Measurements from ENCODE around the gene PVRIG.
"Not testable (repeated sequence)": the region's sequence is repeated elsewhere in the genome, so short reads cannot be mapped to it uniquely, and the experiment has no call there.

Gene PVRIG

DNA sequence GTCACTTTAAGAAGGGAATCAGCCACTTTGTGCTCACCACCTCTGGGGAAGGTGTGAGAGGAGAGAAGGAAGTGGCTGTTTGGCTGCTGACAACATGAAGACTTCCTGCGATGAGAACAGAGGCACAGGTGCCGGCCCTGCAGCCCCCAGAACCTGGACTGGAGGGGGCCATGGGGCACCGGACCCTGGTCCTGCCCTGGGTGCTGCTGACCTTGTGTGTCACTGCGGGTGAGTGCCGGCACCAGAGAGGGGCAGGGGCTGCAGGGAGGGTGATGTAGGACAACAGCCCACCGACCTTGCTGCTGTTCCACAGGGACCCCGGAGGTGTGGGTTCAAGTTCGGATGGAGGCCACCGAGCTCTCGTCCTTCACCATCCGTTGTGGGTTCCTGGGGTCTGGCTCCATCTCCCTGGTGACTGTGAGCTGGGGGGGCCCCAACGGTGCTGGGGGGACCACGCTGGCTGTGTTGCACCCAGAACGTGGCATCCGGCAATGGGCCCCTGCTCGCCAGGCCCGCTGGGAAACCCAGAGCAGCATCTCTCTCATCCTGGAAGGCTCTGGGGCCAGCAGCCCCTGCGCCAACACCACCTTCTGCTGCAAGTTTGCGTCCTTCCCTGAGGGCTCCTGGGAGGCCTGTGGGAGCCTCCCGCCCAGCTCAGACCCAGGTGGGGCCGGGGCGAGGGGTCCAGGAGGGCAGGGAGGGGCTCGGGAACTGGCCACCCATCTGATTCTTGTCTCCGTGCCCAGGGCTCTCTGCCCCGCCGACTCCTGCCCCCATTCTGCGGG, at the start of gene PVRIG:
TSS of gene PVRIG (plus strand) at position 149 of the 785 bp plus-strand sequence. CDS start at position 171, 22 bp downstream.
- in situ Hi-C loops (cut with MboI; ENCODE audit: low sequenced_read_pairs) = loop anchor here (25.0 kb wide), 1 partner anchor 233 kb away; the partner anchor contains the start of gene AZGP1

DNA sequence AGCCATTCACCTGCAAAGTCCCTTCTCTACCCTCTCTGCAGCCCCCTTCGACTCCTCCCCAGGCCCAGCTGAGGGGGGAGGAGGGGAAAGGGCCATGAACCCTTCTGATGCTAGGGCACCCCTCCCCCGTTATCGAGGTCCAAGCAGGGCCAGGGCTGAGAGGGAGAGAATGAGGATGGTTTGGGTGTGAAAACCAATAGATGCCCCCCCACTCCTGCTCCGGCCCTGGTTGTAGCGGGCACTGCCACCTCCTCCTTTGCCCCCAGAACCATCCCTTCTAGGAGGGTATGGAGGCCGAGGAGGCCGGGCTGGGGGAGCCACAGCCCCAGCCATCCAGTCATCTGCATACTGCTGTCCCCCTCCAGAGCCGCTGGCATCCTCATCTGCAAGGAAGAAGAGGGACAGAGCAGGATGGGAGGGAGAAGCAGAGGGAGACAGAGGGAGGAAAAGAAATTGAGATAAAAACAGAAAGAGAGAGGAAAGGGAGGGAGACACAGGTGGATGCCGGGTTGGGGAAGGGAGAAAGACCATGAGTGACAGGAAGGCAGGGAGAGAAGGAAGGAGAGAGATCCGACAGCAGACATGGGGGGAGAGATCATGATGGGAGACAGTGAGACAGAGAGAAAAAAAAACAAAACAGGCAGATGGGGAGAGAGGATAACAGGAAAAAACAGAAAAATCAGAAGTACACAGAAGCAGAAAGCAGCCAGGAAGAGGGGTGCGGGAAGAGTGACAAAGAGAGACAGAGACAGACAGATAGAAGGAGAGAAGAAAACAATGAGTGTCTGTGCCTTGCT, 49.5 kb upstream of the PVRIG start:
- in situ Hi-C loops (cut with MboI; ENCODE audit: low sequenced_read_pairs) = no loop called here

- in situ Hi-C loops (cut with MboI; ENCODE audit: low sequenced_read_pairs) = no loop called here
These were observed 48.6 kb upstream of the PVRIG start for GRCh38 chr7:100171087-100171681.

DNA sequence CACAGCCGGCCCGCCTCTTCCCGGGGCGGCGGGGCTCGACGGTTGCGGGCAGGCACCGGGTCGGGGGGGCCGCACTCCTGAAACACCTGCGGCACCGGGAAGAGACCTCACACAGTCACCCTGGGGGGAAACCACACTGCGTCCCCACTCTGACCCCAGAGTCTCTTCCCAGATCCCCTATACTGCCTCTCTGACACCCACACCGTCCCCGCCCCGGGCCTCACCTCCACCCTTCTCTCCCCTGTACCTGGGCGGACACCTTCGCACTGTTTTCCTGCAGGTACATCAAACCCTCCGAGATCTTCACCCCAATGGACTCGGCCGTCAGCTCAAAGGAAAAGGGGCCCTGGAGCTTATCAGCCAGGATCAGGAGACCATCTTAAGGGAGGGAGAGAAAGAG, 47.9 kb upstream of the PVRIG start:
- in situ Hi-C loops (cut with MboI; ENCODE audit: low sequenced_read_pairs) = no loop called here

- in situ Hi-C loops (cut with MboI; ENCODE audit: low sequenced_read_pairs) = no loop called here
These were observed 45.8 kb upstream of the PVRIG start for GRCh38 chr7:100173806-100174495.

DNA sequence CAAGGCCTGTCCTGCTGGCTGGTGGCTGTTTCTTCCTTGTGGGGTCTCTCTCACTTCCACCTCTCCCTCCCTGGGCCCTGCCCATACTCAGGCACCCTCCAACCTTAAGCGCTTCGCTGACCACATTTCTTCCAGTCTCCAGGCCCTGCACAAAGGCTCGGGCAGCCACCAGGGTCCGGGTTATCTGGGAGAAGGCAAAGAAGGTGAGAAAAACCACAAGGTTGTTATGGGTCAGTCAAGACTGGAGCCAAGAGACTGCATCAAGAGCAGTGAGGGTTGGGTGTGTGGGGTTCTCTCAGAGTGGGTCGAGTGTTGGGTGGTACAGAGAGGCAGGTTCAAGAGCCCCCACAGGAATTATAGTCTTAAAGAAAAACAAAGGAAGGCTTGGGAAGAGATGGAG, 45.2 kb upstream of the PVRIG start:
- in situ Hi-C loops (cut with MboI; ENCODE audit: low sequenced_read_pairs) = no loop called here

DNA sequence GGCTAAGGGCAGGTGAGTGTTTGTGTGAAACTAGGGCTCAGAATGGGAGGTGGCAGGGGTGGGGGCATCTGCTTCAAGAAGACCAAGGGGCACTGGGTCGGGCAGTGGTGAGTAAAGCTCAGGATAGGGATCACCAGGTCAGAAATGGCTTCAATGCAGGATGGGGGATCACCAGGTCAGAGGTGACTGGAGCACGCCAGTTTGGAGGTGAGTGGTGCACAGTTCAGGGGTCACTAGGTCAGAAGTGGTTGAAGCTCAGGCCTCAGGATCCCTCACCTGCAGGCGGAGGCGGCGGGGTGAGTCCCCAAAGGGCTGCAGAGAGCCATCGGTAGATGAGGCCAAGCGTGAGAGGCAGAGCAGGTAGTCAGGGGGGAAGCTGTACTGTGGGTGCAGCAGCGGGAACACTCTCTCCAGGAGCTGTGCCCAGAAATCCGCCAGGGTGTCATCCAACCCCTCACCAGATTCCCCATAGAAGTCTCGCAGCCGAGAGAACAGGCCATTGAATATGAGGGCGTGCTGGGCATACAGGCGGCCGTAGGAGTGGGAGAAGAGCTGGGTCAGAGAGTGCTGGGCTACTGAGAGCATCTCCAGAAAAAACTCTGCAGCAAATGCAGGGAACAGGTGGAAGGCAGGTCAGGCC, 44.3 kb upstream of the PVRIG start:
- in situ Hi-C loops (cut with MboI; ENCODE audit: low sequenced_read_pairs) = no loop called here

GRCh38 chr7:100176096-100177044, 43.4 kb upstream of the PVRIG start:
- in situ Hi-C loops (cut with MboI; ENCODE audit: low sequenced_read_pairs) = no loop called here

DNA sequence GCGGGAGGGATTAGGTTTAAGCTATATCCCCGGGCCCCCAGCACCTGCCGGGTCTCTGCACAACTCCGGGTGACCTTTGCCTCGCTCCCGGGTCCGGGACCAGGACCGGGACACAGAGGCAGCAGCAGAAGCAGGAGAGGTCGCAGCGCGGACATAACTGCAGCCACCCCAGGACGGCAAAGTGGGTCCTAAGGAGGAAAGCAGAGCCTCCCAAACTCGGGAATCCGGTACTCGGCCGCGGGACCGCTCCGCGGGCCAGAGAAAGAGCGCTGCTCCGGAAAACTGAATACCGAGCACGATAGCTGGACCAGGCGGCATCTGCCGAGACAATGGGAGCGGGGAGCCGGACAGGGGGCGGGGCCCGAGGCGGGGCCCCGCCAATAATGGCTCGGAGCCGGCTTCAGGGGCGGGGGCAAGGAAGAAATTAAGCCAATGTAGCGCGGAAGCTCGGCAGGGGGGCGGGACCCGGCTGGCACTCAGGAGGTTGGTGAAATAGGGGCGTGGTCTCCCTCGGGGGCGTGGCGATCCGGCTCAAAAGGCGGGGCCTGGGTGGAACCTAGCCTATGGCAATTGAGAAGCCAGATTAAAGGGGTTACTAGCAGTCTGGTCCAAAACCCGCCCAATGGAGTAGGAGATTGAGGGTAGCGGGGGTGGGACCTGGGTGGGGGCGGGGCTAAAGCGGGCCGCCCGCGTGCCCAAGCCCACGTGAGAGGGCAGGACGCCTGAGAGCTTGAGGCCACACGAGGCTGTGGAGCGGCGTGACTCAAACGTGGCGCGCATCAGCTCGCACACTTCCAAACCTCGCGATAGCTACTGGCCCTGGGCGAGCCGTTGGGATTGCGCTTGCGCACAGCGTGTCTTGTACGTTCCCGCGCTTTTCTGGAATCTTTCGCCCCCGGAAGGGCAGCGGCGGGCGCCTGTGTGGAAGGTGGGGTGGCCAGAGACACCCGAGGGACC, 42.4 kb upstream of the PVRIG start, which contains the start of the genes GPC2 and STAG3:
TSS of gene GPC2 (minus strand) at position 337 of the 957 bp plus-strand sequence. CDS start at position 155, 182 bp downstream.
TSS of gene STAG3 (plus strand) at position 874 of the 957 bp plus-strand sequence. CDS start 2,639 bp downstream, outside the sequence.
- in situ Hi-C loops (cut with MboI; ENCODE audit: low sequenced_read_pairs) = no loop called here

GRCh38 chr7:100180084-100180483, 39.7 kb upstream of the PVRIG start:
- in situ Hi-C loops (cut with MboI; ENCODE audit: low sequenced_read_pairs) = not testable (repeated sequence)

DNA sequence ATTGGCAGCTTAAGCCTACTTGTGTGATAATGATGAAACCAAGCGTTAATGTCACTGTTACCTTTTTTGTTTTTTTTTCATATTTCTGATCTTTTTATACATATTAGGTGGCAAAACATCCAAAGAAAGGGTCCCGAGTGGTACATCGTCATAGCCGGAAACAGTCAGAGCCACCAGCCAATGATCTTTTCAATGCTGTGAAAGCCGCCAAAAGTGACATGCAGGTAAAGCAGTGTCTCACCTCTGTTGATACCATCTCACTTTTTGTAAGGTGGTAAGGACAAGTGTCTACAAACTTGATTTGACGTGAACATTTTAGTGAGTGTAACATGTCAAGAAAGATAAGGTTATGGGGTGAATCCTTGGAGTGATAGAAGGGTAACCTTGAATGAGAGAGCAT, 37.1 kb upstream of the PVRIG start:
- in situ Hi-C loops (cut with MboI; ENCODE audit: low sequenced_read_pairs) = not testable (repeated sequence)

DNA sequence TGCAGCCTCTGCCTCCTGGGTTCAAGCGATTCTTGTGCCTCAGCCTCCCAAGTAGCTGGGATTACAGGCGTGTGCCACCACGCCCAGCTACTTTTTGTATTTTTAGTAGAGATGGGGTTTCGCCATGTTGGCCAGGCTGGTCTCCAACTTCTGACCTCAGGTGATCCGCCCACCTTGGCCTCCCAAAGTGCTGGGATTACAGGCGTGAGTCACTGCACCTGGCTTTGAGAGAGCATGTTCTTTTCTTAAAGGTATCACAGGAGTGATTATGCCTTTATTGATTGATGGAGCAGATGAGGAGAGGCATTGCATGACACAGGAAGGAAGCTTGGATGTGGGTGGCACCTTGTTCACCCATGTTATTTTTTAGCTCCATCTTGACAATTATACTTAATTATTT, 36.7 kb upstream of the PVRIG start:
- in situ Hi-C loops (cut with MboI; ENCODE audit: low sequenced_read_pairs) = not testable (repeated sequence)

GRCh38 chr7:100185726-100186125, 34.0 kb upstream of the PVRIG start:
- in situ Hi-C loops (cut with MboI; ENCODE audit: low sequenced_read_pairs) = no loop called here

GRCh38 chr7:100189061-100189460, 30.7 kb upstream of the PVRIG start:
- in situ Hi-C loops (cut with MboI; ENCODE audit: low sequenced_read_pairs) = no loop called here

DNA sequence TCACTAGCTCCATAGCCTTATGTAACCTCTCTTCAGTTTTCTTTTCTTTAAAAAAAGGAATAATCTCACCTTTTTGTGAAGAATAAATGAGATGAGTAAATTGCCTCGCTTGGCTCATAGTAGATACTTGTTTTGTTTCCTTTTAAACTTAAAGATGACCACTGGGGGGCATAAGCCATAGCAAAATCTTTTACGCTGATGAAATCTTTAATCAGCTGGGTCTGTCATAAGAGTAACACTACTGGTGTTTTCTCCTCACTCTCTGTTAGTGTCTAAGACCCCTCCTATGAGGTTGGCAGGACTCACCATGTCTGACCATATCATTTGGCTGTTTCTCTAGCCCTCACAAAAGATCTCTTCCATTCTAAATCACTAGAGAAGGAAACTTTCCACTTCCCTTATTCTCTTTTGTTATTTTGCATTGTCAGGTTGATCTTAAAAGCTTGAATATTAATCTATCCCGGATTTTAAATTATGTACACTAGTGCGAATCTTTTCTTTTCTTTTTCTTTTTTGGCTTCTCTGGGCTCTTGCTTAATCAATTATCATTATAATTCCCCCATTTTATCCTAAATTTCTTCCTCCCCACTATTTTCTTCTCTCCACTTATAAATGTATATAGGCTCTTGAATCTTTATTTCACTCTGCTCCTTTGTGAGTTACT, 29.6 kb upstream of the PVRIG start:
- in situ Hi-C loops (cut with MboI; ENCODE audit: low sequenced_read_pairs) = no loop called here

DNA sequence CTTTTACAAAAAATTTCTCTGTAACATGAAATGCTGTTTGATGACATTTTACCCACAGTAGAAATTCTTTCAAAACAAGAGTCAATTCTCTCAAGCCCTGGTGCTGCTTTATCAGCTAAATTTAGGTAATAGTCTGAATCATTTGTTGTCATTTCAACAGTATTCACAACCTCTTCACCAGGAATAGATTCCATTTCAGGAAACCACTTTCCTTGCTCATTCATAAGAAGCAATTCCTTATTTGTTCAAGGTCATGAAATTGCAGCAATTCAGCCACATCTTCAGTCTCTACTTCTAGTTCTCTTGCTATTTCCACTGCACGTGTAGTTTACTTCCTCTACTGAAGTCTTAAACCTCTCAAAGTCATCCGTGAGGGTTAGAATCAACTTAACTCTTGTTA, 28.0 kb upstream of the PVRIG start:
- in situ Hi-C loops (cut with MboI; ENCODE audit: low sequenced_read_pairs) = no loop called here

DNA sequence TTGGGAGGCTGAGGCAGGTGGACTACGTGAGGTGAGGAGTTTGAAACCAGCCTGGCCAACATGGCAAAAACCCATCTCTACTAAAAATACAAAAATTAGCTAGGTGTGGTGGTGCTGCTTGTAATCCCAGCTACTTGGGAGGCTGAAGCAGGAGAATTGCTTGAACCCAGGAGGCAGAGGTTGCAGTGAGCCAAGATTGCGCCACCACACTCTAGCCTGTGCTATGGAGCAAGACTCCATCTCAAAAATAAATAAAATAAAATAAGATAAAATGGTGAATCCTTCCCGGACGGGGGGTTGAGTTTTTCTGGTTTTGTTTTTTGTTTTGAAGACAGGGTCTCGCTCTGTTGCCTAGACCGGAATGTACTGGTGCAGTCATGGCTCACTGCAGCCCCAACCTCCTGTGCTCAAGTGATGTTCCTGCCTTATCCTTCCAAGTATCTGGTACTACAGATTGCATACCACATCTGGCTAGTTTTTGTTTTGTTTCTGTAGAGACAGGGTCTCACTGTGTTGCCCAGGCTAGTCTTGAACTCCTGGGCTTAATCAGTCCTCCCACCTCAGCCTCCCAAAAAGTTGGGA, 27.4 kb upstream of the PVRIG start:
- in situ Hi-C loops (cut with MboI; ENCODE audit: low sequenced_read_pairs) = not testable (repeated sequence)

Measured in HL-60/S4 (cell line).